ENCODE data around the gene CLASRP. TPM values are rescaled to one million over a fixed set of nuclear protein-coding genes. Genes with fewer than 3 reads are reported as not detected.

CLASRP gene
- total RNA-seq, 1 donor from 2014 or later = 49.1 TPM

GRCh38 chr19:45035755-45036154 is 3.1 kb upstream of the CLASRP start:
- H3K27me3 Mint-ChIP-seq (ENCODE audit: low read depth) = no peaks in the 10 kb centered on the region
- H3K4me3 Mint-ChIP-seq (ENCODE audit: unreplicated experiment) = no peak overlapping the region
- peaks cover 18% of the 10 kb centered on the region for H3K4me1 Mint-ChIP-seq (ENCODE audit: low read depth)

GRCh38 chr19:45037393-45038169 is 1.3 kb upstream of the CLASRP start:
- Mint-ChIP-seq H3K9me3 (ENCODE audit: low read depth) (no peaks in the 10 kb centered on the region), H3K27me3 (ENCODE audit: low read depth) (no peaks in the 10 kb centered on the region), H3K4me1 (ENCODE audit: low read depth) (peaks cover 30% of the 10 kb centered on the region), H3K36me3 (ENCODE audit: low read depth) (peaks cover 17% of the 10 kb centered on the region), H3K27ac (ENCODE audit: unreplicated experiment) (peak overlapping the region; percentile 27), H3K4me3 (ENCODE audit: unreplicated experiment) (peak overlapping the region; percentile 40)
- TF ChIP-seq CTCF (IDR thresholded peaks at IDR 0.05) = no peak
- DNase-seq (ENCODE audit: low spot score) = no peak

More at GRCh38 chr19:45035755-45036154, 3.1 kb upstream of the CLASRP start:
- H3K27ac Mint-ChIP-seq (ENCODE audit: unreplicated experiment) = no peak overlapping the region
- H3K9me3 Mint-ChIP-seq (ENCODE audit: low read depth) = no peaks in the 10 kb centered on the region
- no peak for DNase-seq (ENCODE audit: low spot score)
- peaks cover 10% of the 10 kb centered on the region for H3K36me3 Mint-ChIP-seq (ENCODE audit: low read depth)
- no peak for TF ChIP-seq CTCF (IDR thresholded peaks at IDR 0.05)

- H3K36me3 Mint-ChIP-seq (ENCODE audit: low read depth) = peaks cover 13% of the 10 kb centered on the region
- no peaks in the 10 kb centered on the region for H3K9me3 Mint-ChIP-seq (ENCODE audit: low read depth)
- H3K27ac Mint-ChIP-seq (ENCODE audit: unreplicated experiment) = no peak overlapping the region
- no peak for TF ChIP-seq CTCF (IDR thresholded peaks at IDR 0.05)
- peaks cover 30% of the 10 kb centered on the region for H3K4me1 Mint-ChIP-seq (ENCODE audit: low read depth)
- H3K4me3 Mint-ChIP-seq (ENCODE audit: unreplicated experiment) = peak overlapping the region; percentile 95
- DNase-seq (ENCODE audit: low spot score) = no peak
- H3K27me3 Mint-ChIP-seq (ENCODE audit: low read depth) = no peaks in the 10 kb centered on the region
Measured at GRCh38 chr19:45040059-45040771, 1.4 kb downstream of the CLASRP start.

GRCh38 chr19:45041125-45041524 is 2.3 kb downstream of the CLASRP start:
- Mint-ChIP-seq H3K27me3 (ENCODE audit: low read depth) (no peaks in the 10 kb centered on the region), H3K27ac (ENCODE audit: unreplicated experiment) (no peak overlapping the region), H3K36me3 (ENCODE audit: low read depth) (peaks cover 14% of the 10 kb centered on the region), H3K4me3 (ENCODE audit: unreplicated experiment) (no peak overlapping the region), H3K9me3 (ENCODE audit: low read depth) (no peaks in the 10 kb centered on the region), H3K4me1 (ENCODE audit: low read depth) (peaks cover 30% of the 10 kb centered on the region)
- no peak for DNase-seq (ENCODE audit: low spot score)
- TF ChIP-seq CTCF (IDR thresholded peaks at IDR 0.05) = no peak

GRCh38 chr19:45045671-45046353 is 7.0 kb downstream of the CLASRP start:
- peaks cover 12% of the 10 kb centered on the region for H3K36me3 Mint-ChIP-seq (ENCODE audit: low read depth)
- no peaks in the 10 kb centered on the region for H3K27me3 Mint-ChIP-seq (ENCODE audit: low read depth)
- no peak for DNase-seq (ENCODE audit: low spot score)
- H3K9me3 Mint-ChIP-seq (ENCODE audit: low read depth) = no peaks in the 10 kb centered on the region
- H3K27ac Mint-ChIP-seq (ENCODE audit: unreplicated experiment) = no peak overlapping the region
- H3K4me3 Mint-ChIP-seq (ENCODE audit: unreplicated experiment) = no peak overlapping the region
- peaks cover 22% of the 10 kb centered on the region for H3K4me1 Mint-ChIP-seq (ENCODE audit: low read depth)
- no peak for TF ChIP-seq CTCF (IDR thresholded peaks at IDR 0.05)
